RCC 7860 (cell line): Measurements from ENCODE around the gene S100PBP.
"Not testable (repeated sequence)": the region's sequence is repeated elsewhere in the genome, so short reads cannot be mapped to it uniquely, and the experiment has no call there.

Source experiments
- DNase-seq: peaks from one replicate; pipeline ENCODE4 v3.0.0-alpha.2; 2015; ENCODE audit warnings: low spot score
- FAIRE-seq: peaks from 2 replicates; lab custom pipeline; 2012; peaks lifted over from hg19 to GRCh38; lab: Jason Lieb, UNC

The S100PBP gene

GRCh38 chr1:32898958-32899357 lies 81.5 kb downstream of the S100PBP start:
- no peak for FAIRE-seq
- no peak for DNase-seq

DNA sequence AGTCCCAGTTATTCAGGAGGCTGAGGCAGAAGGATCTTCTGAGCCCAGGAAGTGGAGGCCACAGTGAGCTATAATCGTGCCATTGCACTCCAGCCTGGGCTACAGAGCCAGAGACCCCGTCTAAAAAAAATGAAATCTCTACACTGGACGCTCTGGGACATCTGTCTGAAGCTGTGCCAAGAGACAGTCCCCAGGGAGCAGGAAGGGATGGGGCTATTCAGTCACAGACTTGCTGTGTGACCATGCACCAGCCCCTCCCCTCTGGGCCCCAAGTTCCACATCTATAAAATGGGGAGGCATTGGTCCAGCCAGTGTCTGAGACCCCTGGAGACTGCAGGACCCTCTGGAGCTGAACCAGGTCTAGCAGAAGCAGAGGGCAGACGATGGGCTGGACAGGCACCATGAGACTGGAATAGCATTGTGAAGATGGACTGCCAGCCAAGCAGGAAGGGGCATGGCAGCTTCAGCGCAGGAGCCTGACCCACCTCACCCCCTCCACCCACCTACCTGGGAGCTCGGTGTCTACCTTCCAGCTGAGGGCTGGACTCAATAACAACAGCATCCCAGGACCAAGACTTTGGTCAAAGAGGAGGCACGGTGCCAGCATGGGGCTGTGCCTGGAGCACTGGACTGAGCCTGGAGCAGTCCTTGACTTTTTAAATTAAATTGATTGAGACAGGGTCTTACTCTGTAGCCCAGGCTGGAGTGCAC lies 82.3 kb downstream of the S100PBP start:
- FAIRE-seq (no peak), DNase-seq (no peak)

GRCh38 chr1:32900371-32900955 lies 83.0 kb downstream of the S100PBP start:
- FAIRE-seq: no peak
- no peak for DNase-seq

GRCh38 chr1:32900956-32901822 lies 83.7 kb downstream of the S100PBP start, which contains the start of gene TMEM54:
Gene TMEM54, minus strand, starts transcription at chr1:32901389. Its CDS starts 151 bp downstream, at chr1:32901238.
- FAIRE-seq: no peak
- peak; percentile 21 for DNase-seq

GRCh38 chr1:32901823-32902534 lies 84.5 kb downstream of the S100PBP start:
- DNase-seq (no peak), FAIRE-seq (no peak)

- DNase-seq: no peak
- FAIRE-seq: no peak
Observed at GRCh38 chr1:32902535-32902920, 85.1 kb downstream of the S100PBP start.

GRCh38 chr1:32903991-32904785 lies 86.7 kb downstream of the S100PBP start:
- DNase-seq (no peak), FAIRE-seq (no peak)

- DNase-seq (no peak), FAIRE-seq (no peak)
Observed at GRCh38 chr1:32904797-32905196, 87.3 kb downstream of the S100PBP start.

GRCh38 chr1:32905588-32905987 lies 88.1 kb downstream of the S100PBP start:
- FAIRE-seq: not testable (repeated sequence)

DNA sequence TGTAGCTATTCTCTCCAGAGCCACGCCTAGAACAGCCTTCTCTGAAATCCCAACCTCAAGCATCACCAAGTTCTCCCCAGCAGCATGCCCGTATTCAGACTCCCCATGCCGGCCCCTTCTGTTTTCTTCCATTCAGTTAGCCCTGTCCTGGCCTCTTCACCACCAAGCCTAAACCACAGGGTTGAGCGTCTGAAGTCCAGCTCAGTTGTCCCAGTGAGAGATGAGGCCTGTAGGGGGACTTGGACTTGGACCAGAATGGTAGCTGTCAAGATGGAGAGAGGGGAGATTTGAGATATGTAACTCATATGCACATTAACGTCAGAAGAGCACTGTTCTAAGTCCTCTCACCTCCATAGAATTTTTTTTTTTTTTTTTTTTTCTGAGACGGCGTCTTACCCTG lies 89.2 kb downstream of the S100PBP start:
- no peak for FAIRE-seq

More at GRCh38 chr1:32905588-32905987, 88.1 kb downstream of the S100PBP start:
- DNase-seq: not testable (repeated sequence)

GRCh38 chr1:32907435-32907834 lies 90.0 kb downstream of the S100PBP start:
- no peak for FAIRE-seq
- DNase-seq: no peak

More for the DNA sequence above, 89.2 kb downstream of the S100PBP start:
- no peak for DNase-seq
